SK-N-SH (cell line): ENCODE data around the gene VPS13A. TPM values are rescaled to one million over a fixed set of nuclear protein-coding genes. Genes with fewer than 3 reads are reported as not detected.

Experiments used
- CTCF ChIA-PET: fragments of 300-600, 350-600 bp; formaldehyde crosslinking; extraction: SDS; loops from one replicate; lab custom pipeline; 2021; lab: Yijun Ruan, JAX
- POLR2A ChIA-PET: fragments of 350-600 bp; sonication (Branson Sonifier 250); formaldehyde crosslinking; extraction: SDS; loops from one replicate; lab custom pipeline; 2020; ENCODE audit warnings: antibody characterized with exemption, inconsistent platforms; lab: Yijun Ruan, JAX
- DNase-seq: peaks from one replicate; pipeline ENCODE4 v3.0.0; 2012
- H2AFZ ChIP-seq: fragments of 200-600 bp; sonication (generic); 2 replicates; pipeline ENCODE4 v1.8.1; 2016; ENCODE audit warnings: antibody characterized with exemption, mild to moderate bottlenecking, low read depth
- H3F3A ChIP-seq: fragments of 200-600 bp; sonication (generic); replicated peaks from 2 replicates; pipeline ENCODE3; 2016; ENCODE audit warnings: antibody characterized with exemption, mild to moderate bottlenecking; ENCODE audit not compliant: insufficient read depth
- H3K27ac ChIP-seq, 2 experiments: fragments of 200-500 bp in 1 of 2; fragments of 200-600 bp in 1 of 2; sonication (Bioruptor generic) in 1 of 2; sonication (generic), shearing (Covaris generic) in 1 of 2; 2 replicates each; pipeline versions ENCODE4 v1.5.1 to v1.6.1; 2014 to 2016; ENCODE audit warnings: low read depth in 2 of 2, inconsistent platforms in 1 of 2, low read length in 1 of 2, mild to moderate bottlenecking in 1 of 2, mixed read lengths in 1 of 2
- H3K27me3 ChIP-seq: fragments of 200-600 bp; sonication (generic), shearing (Covaris generic); 2 replicates; pipeline ENCODE4 v1.6.1; 2016; ENCODE audit warnings: mixed run types; ENCODE audit not compliant: insufficient read depth
- H3K36me3 ChIP-seq, 2 experiments: fragments of 200-500 bp in 1 of 2; fragments of 200-600 bp in 1 of 2; sonication (Bioruptor generic) in 1 of 2; sonication (generic) in 1 of 2; replicated peaks in 1 of 2; 2 replicates each; pipeline versions ENCODE3 to v1.5.1; 2014 to 2016; ENCODE audit warnings: low read length in 1 of 2, mild to moderate bottlenecking in 1 of 2; ENCODE audit not compliant: insufficient read depth in 2 of 2, control insufficient read depth in 1 of 2
- H3K4me1 ChIP-seq, 2 experiments: fragments of 200-500 bp in 1 of 2; fragments of 200-600 bp in 1 of 2; sonication (Bioruptor generic) in 1 of 2; sonication (generic), shearing (Covaris generic) in 1 of 2; 2 replicates each; pipeline versions ENCODE4 v1.5.1 to v1.6.1; 2014 to 2016; ENCODE audit warnings: low read depth in 1 of 2, low read length in 1 of 2, mixed run types in 1 of 2; ENCODE audit not compliant: insufficient read depth in 2 of 2, control insufficient read depth in 1 of 2
- H3K4me2 ChIP-seq: fragments of 200-600 bp; sonication (generic), shearing (Covaris generic); 2 replicates; pipeline ENCODE4 v1.6.1; 2017; ENCODE audit warnings: mixed run types
- H3K4me3 ChIP-seq, 2 experiments: fragments of 200-500 bp in 1 of 2; fragments of 200-600 bp in 1 of 2; sonication (Bioruptor generic) in 1 of 2; sonication (generic), shearing (Covaris generic) in 1 of 2; 2 replicates each; pipeline versions ENCODE4 v1.5.1 to v1.8.1; 2014 to 2016; ENCODE audit warnings: low read depth in 2 of 2, inconsistent platforms in 1 of 2, low read length in 1 of 2, mild to moderate bottlenecking in 1 of 2, mixed read lengths in 1 of 2, moderate library complexity in 1 of 2
- H3K79me2 ChIP-seq: fragments of 200-600 bp; sonication (generic); 2 replicates; pipeline ENCODE4 v1.8.1; 2017; ENCODE audit warnings: mild to moderate bottlenecking; ENCODE audit not compliant: insufficient read depth
- H3K9ac ChIP-seq: fragments of 200-600 bp; sonication (generic); 2 replicates; pipeline ENCODE4 v1.6.1; 2017; ENCODE audit warnings: mixed run types
- H3K9me2 ChIP-seq: fragments of 200-600 bp; sonication (generic); 2 replicates; pipeline ENCODE4 v1.6.1; 2017; ENCODE audit warnings: mixed run types
- H3K9me3 ChIP-seq: fragments of 200-600 bp; sonication (generic); 2 replicates; pipeline ENCODE4 v1.6.1; 2017; ENCODE audit warnings: mixed run types, mild to moderate bottlenecking, moderate library complexity
- H4K20me1 ChIP-seq: fragments of 200-600 bp; sonication (generic); 2 replicates; pipeline ENCODE4 v1.6.1; 2017; ENCODE audit warnings: mild to moderate bottlenecking, mixed run types; ENCODE audit not compliant: insufficient read depth
- CTCF ChIP-seq: fragments of 200-600 bp; sonication (generic); IDR thresholded peaks from 2 replicates; pipeline ENCODE4 v1.6.1; 2017; ENCODE audit warnings: antibody characterized with exemption, mild to moderate bottlenecking, moderate library complexity
- EP300 ChIP-seq, 2 experiments: IDR thresholded peaks; 2 replicates each; pipeline versions ENCODE4 v1.4.0 to v1.6.1; 2012; ENCODE audit warnings: borderline replicate concordance in 1 of 2, low read depth in 1 of 2, low read length in 1 of 2
- GABPA ChIP-seq: IDR thresholded peaks from 2 replicates; pipeline ENCODE4 v1.4.0; 2012; ENCODE audit warnings: low read depth, mild to moderate bottlenecking
- IRF3 ChIP-seq: fragments of 150-350 bp; IDR thresholded peaks from 2 replicates; pipeline ENCODE4 v1.6.1; 2016; ENCODE audit warnings: mild to moderate bottlenecking, low read depth, low read length
- MAX ChIP-seq: IDR thresholded peaks from 2 replicates; pipeline ENCODE4 v1.4.0; 2012; ENCODE audit warnings: low read depth
- MXI1 ChIP-seq: IDR thresholded peaks from 2 replicates; pipeline ENCODE4 v1.6.1; 2012; ENCODE audit warnings: mild to moderate bottlenecking, low read depth, low read length, improper control_type of control experiment
- NRF1 ChIP-seq: IDR thresholded peaks from 2 replicates; pipeline ENCODE4 v1.6.1; 2012; ENCODE audit warnings: low read depth, mild to moderate bottlenecking, low read length
- PBX3 ChIP-seq: IDR thresholded peaks from 2 replicates; pipeline ENCODE4; 2012
- RCOR1 ChIP-seq: fragments of 150-350 bp; IDR thresholded peaks from 2 replicates; pipeline ENCODE4 v1.6.1; 2017; ENCODE audit warnings: antibody characterized with exemption, low read length
- WGBS: methylation state at CpG from one replicate; pipeline ENCODE4 v1.1.6; 2017; ENCODE audit warnings: low lambda C conversion rate; 5-methylcytosine and 5-hydroxymethylcytosine counted together
- polyA plus RNA-seq, 3 experiments: library from polyadenylated mRNA; depleted of rRNA; stranded (reverse); fragments of >200 nt; gene quantifications; 2 replicates each; pipeline ENCODE4 v1.2.3, GENCODE V29; 2012

Gene VPS13A
- polyA plus RNA-seq, 1 of the 3 experiments (the other 2 are of a cell fraction) = 6.0 TPM

GRCh38 chr9:77176686-77177142 is 620 bp upstream of the VPS13A start:
- 12% methylated on average over 10 of the region's 10 CpGs for WGBS
- no peak for DNase-seq
- Histone ChIP-seq H3K36me3 (no peaks in the 10 kb centered on the region), H3K4me3 (peak overlapping the region; percentile 92 to 95), H2AFZ (peak overlapping the region; percentile 90), H3K79me2 (peaks cover 39% of the 10 kb centered on the region), H4K20me1 (peaks cover 6% of the 10 kb centered on the region; the same call in 1 of the 2 replicates), H3K27me3 (no peaks in the 10 kb centered on the region), H3K9me3 (no peaks in the 10 kb centered on the region), H3K9me2 (no peaks in the 10 kb centered on the region), H3K4me2 (peak overlapping the region; percentile 96), H3F3A (peaks cover 18% of the 10 kb centered on the region), H3K9ac (peak overlapping the region; percentile 78; the same call in 1 of the 2 replicates), H3K27ac (peak overlapping the region; percentile 38 to 76; a peak in 3 of 4 replicates), H3K4me1 (peaks cover 6 to 16% of the 10 kb centered on the region in 2 experiments; a peak in 3 of 4 replicates)
- ChIA-PET POLR2A (interaction anchor here (0.8 kb wide), 1 partner anchor 257 kb away, joined by 3 read pairs; no protein-coding TSS in a partner anchor), CTCF (interaction anchor here (0.7 to 2.2 kb wide), 6 partner anchors 10 to 649 kb away, joined by 3 to 11 read pairs (median 4); no protein-coding TSS in a partner anchor)
- no peak for TF ChIP-seq RCOR1
- no peak for TF ChIP-seq PBX3
- TF ChIP-seq MAX = peak; percentile 33; the same call in 1 of the 2 replicates

GRCh38 chr9:77177894-77178794 is 810 bp downstream of the VPS13A start:
- peak overlapping the region; percentile 92 to 95 for H3K4me3 ChIP-seq
- H3K27ac ChIP-seq = peak overlapping the region; percentile 53 to 86
- DNase-seq = peak; percentile 61
- H4K20me1 ChIP-seq = peaks cover 6% of the 10 kb centered on the region; the same call in 1 of the 2 replicates
- H3K27me3 ChIP-seq = no peaks in the 10 kb centered on the region
- ChIA-PET POLR2A (interaction anchor here (0.6 to 0.8 kb wide), 2 partner anchors 149 to 255 kb away, joined by 3 to 10 read pairs; no protein-coding TSS in a partner anchor), CTCF (interaction anchor here (0.9 to 2.2 kb wide), 6 partner anchors 11 to 255 kb away, joined by 3 to 11 read pairs (median 4); no protein-coding TSS in a partner anchor)
- WGBS = 1% methylated on average over 32 of the region's 57 CpGs
- H3K9me3 ChIP-seq = no peaks in the 10 kb centered on the region
- H3K79me2 ChIP-seq = peaks cover 53% of the 10 kb centered on the region
- peaks cover 6 to 16% of the 10 kb centered on the region in 2 experiments; a peak in 3 of 4 replicates for H3K4me1 ChIP-seq
- H3F3A ChIP-seq = peaks cover 18% of the 10 kb centered on the region
- peak overlapping the region; percentile 90 for H2AFZ ChIP-seq
- H3K4me2 ChIP-seq = peak overlapping the region; percentile 96
- peak overlapping the region; percentile 78 for H3K9ac ChIP-seq
- TF ChIP-seq MAX = peak; percentile 47; the same call in 1 of the 2 replicates
- no peak for TF ChIP-seq NRF1
- TF ChIP-seq GABPA = no peak
- peak in 1 of 2 experiments; percentile 17; a peak in 1 of 4 replicates for TF ChIP-seq EP300 (IDR thresholded peaks at IDR 0.05; ENCODE audit: borderline replicate concordance in 1 of 2, low read depth in 1 of 2, low read length in 1 of 2)
- TF ChIP-seq CTCF = no peak
- peak; percentile 66; the same call in 1 of the 2 replicates for TF ChIP-seq MXI1
- no peak for TF ChIP-seq IRF3
- no peaks in the 10 kb centered on the region for H3K36me3 ChIP-seq
- no peaks in the 10 kb centered on the region for H3K9me2 ChIP-seq
